CD4-positive, CD25-positive, alpha-beta regulatory T cell (primary cell): ENCODE measurements around the gene NUDT4. TPM values are rescaled to one million over a fixed set of nuclear protein-coding genes. Genes with fewer than 3 reads are reported as not detected.
A peak's percentile ranks its signal among the peaks of the same experiment; 100 is the strongest.
"Not testable (repeated sequence)": the region's sequence is repeated elsewhere in the genome, so short reads cannot be mapped to it uniquely, and the experiment has no call there.

Experiments used
- ATAC-seq, 2 donors: fragments of 150-1000 bp; cut with Tn5 transposase; one replicate each; pipeline ENCODE4 v1.10.0; 2021; ENCODE audit warnings: low read depth in 2 of 2, moderate number of reproducible peaks in 2 of 2, moderate library complexity in 1 of 2
- DNase-seq, 3 donors: peaks; one replicate each; pipeline versions ENCODE4 v3.0.0 to v3.0.0-alpha.2; 2012 to 2022; ENCODE audit warnings: mixed read lengths in 1 of 3
- H3K27ac ChIP-seq: one replicate; pipeline ENCODE4 v1.7.0; 2013; ENCODE audit warnings: mild to moderate bottlenecking, low read length; ENCODE audit not compliant: insufficient read depth, poor library complexity, severe bottlenecking
- H3K27me3 ChIP-seq: one replicate; pipeline ENCODE4 v1.7.0; 2013; ENCODE audit warnings: low read length; ENCODE audit not compliant: control insufficient read depth, insufficient read depth
- H3K36me3 ChIP-seq: one replicate; pipeline ENCODE4 v1.7.0; 2013; ENCODE audit warnings: mild to moderate bottlenecking, low read length, moderate library complexity; ENCODE audit not compliant: control insufficient read depth, insufficient read depth
- H3K4me1 ChIP-seq: 2 replicates; pipeline ENCODE4 v1.7.0; 2013; ENCODE audit warnings: mild to moderate bottlenecking, low read length; ENCODE audit not compliant: insufficient read depth, control insufficient read depth, poor library complexity, severe bottlenecking
- H3K4me3 ChIP-seq: one replicate; pipeline ENCODE4 v1.7.0; 2013; ENCODE audit warnings: low read depth, mild to moderate bottlenecking, low read length, moderate library complexity
- H3K9me3 ChIP-seq, 2 experiments: 1 replicate in 1 of 2; 2 replicates in 1 of 2; pipeline ENCODE4 v1.7.0; 2013; ENCODE audit warnings: low read length in 2 of 2, mild to moderate bottlenecking in 1 of 2, moderate library complexity in 1 of 2; ENCODE audit not compliant: control insufficient read depth in 2 of 2
- H3K27ac Mint-ChIP-seq, 3 donors: one replicate each; pipeline ENCODE4 v1.8.0; 2020 to 2022; ENCODE audit warnings: mild to moderate bottlenecking in 3 of 3, mixed read lengths in 3 of 3, moderate library complexity in 2 of 3
- H3K27me3 Mint-ChIP-seq: one replicate; pipeline ENCODE4 v1.8.0; 2022; ENCODE audit warnings: mild to moderate bottlenecking, mixed read lengths
- H3K36me3 Mint-ChIP-seq: one replicate; pipeline ENCODE4 v1.8.0; 2020; ENCODE audit warnings: mixed read lengths
- H3K4me1 Mint-ChIP-seq, 4 donors: one replicate each; pipeline ENCODE4 v1.8.0; 2020 to 2022; ENCODE audit warnings: mixed read lengths in 4 of 4, mild to moderate bottlenecking in 1 of 4
- H3K4me3 Mint-ChIP-seq, 4 donors: one replicate each; pipeline ENCODE4 v1.8.0; 2020 to 2022; ENCODE audit warnings: mild to moderate bottlenecking in 4 of 4, mixed read lengths in 4 of 4, moderate library complexity in 3 of 4
- H3K9me3 Mint-ChIP-seq, 7 donors: one replicate each; pipeline ENCODE4 v1.8.0; 2020 to 2022; ENCODE audit warnings: mixed read lengths in 7 of 7, mild to moderate bottlenecking in 3 of 7, moderate library complexity in 2 of 7
- polyA plus RNA-seq, 4 donors: library from polyadenylated mRNA; unstranded; fragments of 300-500 nt; fragmentation: Illumina TruSeq; gene quantifications; one replicate each; pipeline ENCODE4 v1.2.3, GENCODE V29; 2021
- total RNA-seq: library from RNA; stranded (reverse); gene quantifications from one replicate; pipeline ENCODE4 v1.2.3, GENCODE V29; 2022

The NUDT4 gene
- total and polyA plus RNA-seq, 5 donors from 2014 or later = 36.7 to 78.2 (median 45.9) TPM

GRCh38 chr12:93369505-93369904 is 8.2 kb upstream of the NUDT4 start:
- DNase-seq (no peak), ATAC-seq (no peak)
- Mint-ChIP-seq H3K4me3 (no peak overlapping the region), H3K36me3 (no peaks in the 10 kb centered on the region), H3K9me3 (no peaks in the 10 kb centered on the region), H3K27ac (no peak overlapping the region), H3K27me3 (peaks cover 28% of the 10 kb centered on the region), H3K4me1 (peaks cover 0 to 4% (median 3%) of the 10 kb centered on the region in 4 donors)
- no peaks in the 10 kb centered on the region for H3K36me3 ChIP-seq
- no peaks in the 10 kb centered on the region for H3K9me3 ChIP-seq
- H3K4me3 ChIP-seq = no peak overlapping the region
- H3K4me1 ChIP-seq = no peaks in the 10 kb centered on the region
- peaks cover 2% of the 10 kb centered on the region for H3K27me3 ChIP-seq
- H3K27ac ChIP-seq = no peak overlapping the region

- H3K4me3 Mint-ChIP-seq = no peak overlapping the region
These were observed 6.8 kb upstream of the NUDT4 start for GRCh38 chr12:93370947-93371346.

GRCh38 chr12:93373961-93374656 is 3.6 kb upstream of the NUDT4 start:
- H3K9me3 Mint-ChIP-seq = no peaks in the 10 kb centered on the region
- no peak for ATAC-seq
- Histone ChIP-seq H3K27me3 (peaks cover 2% of the 10 kb centered on the region), H3K36me3 (no peaks in the 10 kb centered on the region), H3K9me3 (no peaks in the 10 kb centered on the region), H3K4me3 (no peak overlapping the region), H3K27ac (no peak overlapping the region), H3K4me1 (peaks cover 15% of the 10 kb centered on the region)
- H3K4me3 Mint-ChIP-seq = peak overlapping the region in 1 of 4 donors; percentile 60
- peaks cover 4 to 9% (median 7%) of the 10 kb centered on the region in 4 donors for H3K4me1 Mint-ChIP-seq
- peaks cover 28% of the 10 kb centered on the region for H3K27me3 Mint-ChIP-seq
- H3K27ac Mint-ChIP-seq = no peak overlapping the region
- no peaks in the 10 kb centered on the region for H3K36me3 Mint-ChIP-seq
- DNase-seq = no peak

More at GRCh38 chr12:93370947-93371346, 6.8 kb upstream of the NUDT4 start:
- Histone ChIP-seq H3K27me3 (peaks cover 2% of the 10 kb centered on the region), H3K4me3 (no peak overlapping the region), H3K9me3 (no peaks in the 10 kb centered on the region), H3K27ac (no peak overlapping the region), H3K4me1 (no peaks in the 10 kb centered on the region), H3K36me3 (no peaks in the 10 kb centered on the region)
- DNase-seq (no peak), ATAC-seq (no peak)
- Mint-ChIP-seq H3K36me3 (no peaks in the 10 kb centered on the region), H3K27ac (no peak overlapping the region), H3K27me3 (peaks cover 34% of the 10 kb centered on the region), H3K9me3 (no peaks in the 10 kb centered on the region), H3K4me1 (peaks cover 0 to 4% (median 0%) of the 10 kb centered on the region in 4 donors)

GRCh38 chr12:93375906-93376305 is 1.8 kb upstream of the NUDT4 start:
- Mint-ChIP-seq H3K27ac (no peak overlapping the region), H3K27me3 (peaks cover 21% of the 10 kb centered on the region), H3K9me3 (no peaks in the 10 kb centered on the region), H3K4me1 (peaks cover 18 to 24% (median 21%) of the 10 kb centered on the region in 4 donors), H3K4me3 (peak overlapping the region in 1 of 4 donors; percentile 96), H3K36me3 (no peaks in the 10 kb centered on the region)
- peaks cover 33% of the 10 kb centered on the region for H3K4me1 ChIP-seq
- no peak overlapping the region for H3K27ac ChIP-seq
- no peak for ATAC-seq
- H3K4me3 ChIP-seq = no peak overlapping the region
- no peaks in the 10 kb centered on the region for H3K9me3 ChIP-seq
- no peak for DNase-seq
- H3K36me3 ChIP-seq = no peaks in the 10 kb centered on the region
- peaks cover 2% of the 10 kb centered on the region for H3K27me3 ChIP-seq

- H3K27ac Mint-ChIP-seq = peak overlapping the region in 2 of 3 donors; percentile 4 to 18
- H3K9me3 ChIP-seq = no peaks in the 10 kb centered on the region
- ATAC-seq (no peak), DNase-seq (no peak)
- H3K4me3 Mint-ChIP-seq = peak overlapping the region; percentile 89 to 96 (median 91)
- no peaks in the 10 kb centered on the region for H3K9me3 Mint-ChIP-seq
- peaks cover 25% of the 10 kb centered on the region for H3K27me3 Mint-ChIP-seq
- H3K27ac ChIP-seq = no peak overlapping the region
- H3K36me3 Mint-ChIP-seq = no peaks in the 10 kb centered on the region
- peaks cover 40% of the 10 kb centered on the region for H3K4me1 ChIP-seq
- H3K27me3 ChIP-seq = peaks cover 2% of the 10 kb centered on the region
- H3K36me3 ChIP-seq = no peaks in the 10 kb centered on the region
- H3K4me3 ChIP-seq = peak overlapping the region; percentile 70
- H3K4me1 Mint-ChIP-seq = peaks cover 24 to 32% (median 29%) of the 10 kb centered on the region in 4 donors
These were observed 1.1 kb upstream of the NUDT4 start for GRCh38 chr12:93376436-93377251.

- Mint-ChIP-seq H3K27me3 (peaks cover 18% of the 10 kb centered on the region), H3K4me1 (peaks cover 28 to 47% (median 41%) of the 10 kb centered on the region in 4 donors)
These were observed 672 bp downstream of the NUDT4 start for GRCh38 chr12:93378196-93378997.

GRCh38 chr12:93378998-93379325 is 1.2 kb downstream of the NUDT4 start:
- ATAC-seq (no peak), DNase-seq (peak in 1 of 3 donors; percentile 31)
- H3K27me3 Mint-ChIP-seq = peaks cover 15% of the 10 kb centered on the region
- H3K4me1 ChIP-seq = peaks cover 48% of the 10 kb centered on the region
- no peaks in the 10 kb centered on the region for H3K36me3 Mint-ChIP-seq
- peak overlapping the region; percentile 97 to 100 (median 98) for H3K27ac Mint-ChIP-seq
- peak overlapping the region; percentile 88 for H3K27ac ChIP-seq
- H3K4me3 Mint-ChIP-seq = peak overlapping the region; percentile 97 to 100 (median 100)
- H3K36me3 ChIP-seq = no peaks in the 10 kb centered on the region
- peak overlapping the region; percentile 98 for H3K4me3 ChIP-seq
- H3K27me3 ChIP-seq = no peaks in the 10 kb centered on the region
- H3K9me3 Mint-ChIP-seq = no peaks in the 10 kb centered on the region
- H3K9me3 ChIP-seq = no peaks in the 10 kb centered on the region
- H3K4me1 Mint-ChIP-seq = peaks cover 25 to 53% (median 45%) of the 10 kb centered on the region in 4 donors

More at GRCh38 chr12:93378196-93378997, 672 bp downstream of the NUDT4 start:
- peak overlapping the region; percentile 88 for H3K27ac ChIP-seq
- not testable (repeated sequence) for H3K9me3 Mint-ChIP-seq, H3K36me3 ChIP-seq, H3K27me3 ChIP-seq, H3K9me3 ChIP-seq, H3K36me3 Mint-ChIP-seq
- peaks cover 43% of the 10 kb centered on the region for H3K4me1 ChIP-seq
- H3K4me3 ChIP-seq = peak overlapping the region; percentile 98
- peak; percentile 49 to 54 for ATAC-seq
- Mint-ChIP-seq H3K4me3 (peak overlapping the region; percentile 97 to 100 (median 100)), H3K27ac (peak overlapping the region; percentile 97 to 100 (median 98))
- DNase-seq = peak; percentile 37 to 82 (median 68)
